ENCODE data around the gene SLX4IP.

SLX4IP gene

GRCh38 chr20:10497283-10497682 is 62.2 kb downstream of the SLX4IP start:
- DNase-seq (ENCODE audit: low spot score), result no peak

GRCh38 chr20:10497791-10498190 is 62.7 kb downstream of the SLX4IP start:
- DNase-seq (ENCODE audit: low spot score), result no peak

GRCh38 chr20:10498200-10498599 is 63.1 kb downstream of the SLX4IP start:
- DNase-seq (ENCODE audit: low spot score), result no peak

GRCh38 chr20:10501402-10501801 is 66.3 kb downstream of the SLX4IP start:
- DNase-seq (ENCODE audit: low spot score), result no peak

- DNase-seq (ENCODE audit: low spot score), result no peak
Measured at GRCh38 chr20:10502098-10502526, 67.0 kb downstream of the SLX4IP start.

DNA sequence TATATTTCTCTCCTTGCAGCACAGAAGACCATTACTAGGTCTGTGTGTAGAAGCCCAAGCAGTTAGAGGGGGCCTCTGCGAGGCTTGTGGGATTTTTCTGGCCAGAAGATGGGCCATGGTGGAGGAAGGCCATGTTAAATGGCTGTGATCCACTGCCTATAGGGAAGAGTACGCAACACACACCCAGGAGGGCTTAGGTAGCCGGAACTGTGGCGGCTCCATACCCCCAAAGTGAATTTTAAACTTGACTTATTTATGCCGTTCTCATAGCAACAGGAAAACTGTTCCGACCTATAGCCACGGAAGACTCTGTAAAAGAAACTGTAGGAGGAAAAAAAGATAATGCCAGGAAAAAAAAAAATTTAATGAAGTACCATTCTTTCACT is 69.5 kb downstream of the SLX4IP start:
- no peak for DNase-seq (ENCODE audit: low spot score)

DNA sequence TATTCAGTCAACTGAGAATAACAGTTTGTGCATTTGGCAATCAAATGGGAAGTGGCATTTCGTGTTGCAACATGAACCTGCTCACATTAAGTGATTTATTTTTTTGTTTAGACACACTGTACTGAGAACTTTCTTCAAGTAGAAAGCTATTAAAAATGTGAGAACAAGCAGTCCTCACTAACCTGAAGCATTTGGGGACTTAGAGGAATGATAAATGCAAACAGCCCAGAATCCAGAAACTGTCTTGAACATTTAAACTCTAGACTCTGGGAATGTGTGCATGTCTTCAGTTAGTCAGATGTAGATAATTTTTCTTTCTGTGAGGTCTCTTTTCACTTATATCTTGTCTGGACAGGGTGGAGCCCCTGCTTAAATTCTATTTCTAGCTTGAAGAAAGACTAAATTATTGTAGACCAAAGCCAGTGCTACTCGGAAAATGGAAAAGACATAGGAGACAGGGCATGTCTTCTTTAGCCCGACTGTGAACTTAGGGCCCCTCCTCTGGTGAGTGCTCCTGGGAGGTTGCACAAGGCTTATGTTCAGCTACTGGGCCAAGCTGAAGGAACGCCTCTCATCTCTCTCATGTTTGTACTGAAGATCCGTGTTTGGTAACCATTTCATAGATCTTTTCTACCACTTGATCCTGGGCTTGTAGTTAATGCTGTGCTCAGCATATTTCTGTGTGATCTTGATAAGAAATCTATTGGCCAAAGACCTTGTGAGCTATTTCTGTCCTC is 70.1 kb downstream of the SLX4IP start:
- no peak for DNase-seq (ENCODE audit: low spot score)

- DNase-seq (ENCODE audit: low spot score), result no peak
Measured at GRCh38 chr20:10505827-10506226, 70.7 kb downstream of the SLX4IP start.

- no peak for DNase-seq (ENCODE audit: low spot score)
Measured at GRCh38 chr20:10507052-10507451, 71.9 kb downstream of the SLX4IP start.

DNA sequence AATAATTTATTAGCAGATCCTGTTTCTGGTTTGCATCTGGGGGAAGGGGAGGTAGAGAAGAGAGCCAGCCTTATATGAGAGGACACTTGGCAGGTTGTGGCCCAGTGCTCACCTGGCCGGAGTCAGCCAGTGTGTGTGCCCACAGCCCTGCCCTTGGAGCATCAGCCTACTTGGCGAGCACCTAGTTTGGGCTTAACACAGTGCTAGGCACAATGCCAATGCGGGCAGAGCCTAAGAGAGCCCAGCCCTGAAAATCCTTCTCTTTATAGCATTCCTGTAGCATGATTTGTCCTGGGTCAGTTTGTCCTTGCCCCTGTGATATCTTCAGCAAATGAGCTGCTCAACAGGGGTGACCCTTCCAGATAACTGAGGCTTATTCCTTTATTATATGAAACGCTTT is 73.0 kb downstream of the SLX4IP start:
- DNase-seq (ENCODE audit: low spot score), result no peak

GRCh38 chr20:10508468-10509251 is 73.6 kb downstream of the SLX4IP start:
- no peak for DNase-seq (ENCODE audit: low spot score)

DNA sequence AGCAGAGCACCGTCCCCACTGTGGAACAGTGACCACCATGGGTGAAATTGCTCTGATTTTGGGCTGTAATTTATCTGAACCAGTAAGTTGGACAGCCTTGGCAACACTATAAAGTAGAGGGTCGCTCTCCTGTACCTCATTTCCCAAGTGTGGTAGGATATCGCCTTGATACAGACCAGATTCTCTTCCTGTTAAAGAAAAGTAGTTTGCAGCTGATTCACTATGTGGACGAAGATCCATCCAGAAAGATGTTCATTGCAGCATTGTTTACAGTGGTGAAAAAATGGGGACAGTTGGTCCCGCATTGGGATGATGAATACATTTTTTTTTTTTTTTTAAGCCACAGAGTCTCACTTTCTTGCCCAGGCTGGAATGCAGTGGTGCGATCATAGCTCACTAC is 74.3 kb downstream of the SLX4IP start:
- DNase-seq (ENCODE audit: low spot score), result no peak

DNA sequence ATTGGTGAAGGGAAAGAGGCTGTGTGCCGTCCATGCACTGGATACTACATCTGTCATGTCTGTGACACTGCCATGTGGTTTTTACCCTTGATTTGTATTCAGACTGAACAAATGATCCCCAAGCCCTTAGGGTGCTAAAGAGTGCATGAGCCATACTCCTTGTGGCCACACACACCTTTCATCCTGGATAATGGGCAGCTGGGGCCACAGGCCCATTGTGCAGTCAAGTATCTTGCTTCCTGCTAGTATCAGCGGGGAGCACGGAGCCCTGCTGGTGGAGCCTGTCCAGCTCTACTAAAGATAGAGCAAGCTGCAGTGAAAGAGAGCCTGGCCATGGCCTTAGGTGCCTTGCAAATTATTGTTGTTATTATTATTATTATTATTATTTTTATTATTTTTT is 75.1 kb downstream of the SLX4IP start:
- no peak for DNase-seq (ENCODE audit: low spot score)

DNA sequence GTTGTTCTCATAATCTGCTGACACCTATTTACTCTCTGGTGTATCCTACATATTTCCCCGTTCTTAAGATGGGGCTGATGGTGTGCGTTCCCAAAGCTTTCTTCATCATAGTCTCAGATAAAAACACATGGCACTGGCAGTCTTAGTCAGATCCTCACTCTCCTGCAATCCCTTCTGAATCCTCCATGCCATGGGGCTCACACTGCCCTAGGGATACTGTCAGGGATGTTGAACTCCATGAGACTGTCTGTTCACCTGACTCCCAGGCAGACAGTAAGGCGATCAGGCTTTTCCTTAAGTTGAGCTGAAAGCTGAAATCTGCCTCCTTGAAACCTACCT is 76.0 kb downstream of the SLX4IP start:
- no peak for DNase-seq (ENCODE audit: low spot score)

- peak; percentile 64 for DNase-seq (ENCODE audit: low spot score)
Measured at GRCh38 chr20:10511509-10512251, 76.6 kb downstream of the SLX4IP start.

DNA sequence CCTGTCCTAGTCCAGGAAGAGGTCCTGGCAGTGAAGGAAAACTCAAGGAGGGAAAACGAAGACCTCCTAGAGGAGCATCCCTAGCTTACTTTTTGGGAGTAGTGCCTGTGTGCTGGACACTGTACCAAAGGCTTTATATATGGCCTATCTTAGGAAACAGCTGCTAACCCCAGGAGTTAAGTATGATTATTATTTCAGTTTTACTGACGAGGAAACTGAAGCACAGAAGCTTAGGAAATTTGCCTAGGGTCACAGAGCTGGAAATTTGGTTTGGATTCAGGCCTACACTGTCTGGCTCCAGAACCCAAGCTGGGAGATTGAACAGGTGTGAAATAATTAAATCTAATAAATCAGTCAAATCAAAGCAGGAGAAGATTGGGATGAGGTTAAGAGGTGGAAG is 78.0 kb downstream of the SLX4IP start:
- DNase-seq (ENCODE audit: low spot score), result no peak

DNA sequence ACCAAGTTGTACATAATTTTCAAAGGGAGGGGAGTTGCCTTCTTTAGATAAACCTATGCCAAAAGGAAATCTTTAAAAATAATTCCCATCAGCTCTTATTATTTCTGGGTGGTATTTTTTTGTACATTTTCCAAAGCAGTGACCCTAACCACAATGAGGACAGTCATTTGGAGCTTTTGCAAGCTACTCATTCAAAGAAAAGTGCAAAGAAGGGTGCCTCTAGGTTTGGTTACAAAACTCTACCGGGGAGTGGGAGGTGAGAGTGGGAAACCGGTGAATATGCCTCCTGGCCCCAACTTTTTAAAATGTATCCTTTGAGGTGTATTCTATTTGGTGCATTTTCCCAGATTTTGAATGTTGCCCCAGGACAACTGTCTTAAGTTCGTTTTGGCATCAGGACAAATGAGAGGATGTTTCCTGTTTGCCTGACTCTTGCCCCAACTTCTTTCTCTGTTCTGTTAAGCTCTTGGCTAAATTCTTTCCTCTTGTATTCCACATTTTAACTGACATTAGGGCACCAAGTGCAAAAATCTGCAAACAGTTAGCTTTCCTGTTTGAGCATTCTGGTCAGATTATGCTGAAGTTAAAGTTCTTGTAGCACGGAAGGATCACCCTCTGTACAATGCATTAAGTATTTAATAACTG is 78.9 kb downstream of the SLX4IP start:
- DNase-seq (ENCODE audit: low spot score), result no peak

DNA sequence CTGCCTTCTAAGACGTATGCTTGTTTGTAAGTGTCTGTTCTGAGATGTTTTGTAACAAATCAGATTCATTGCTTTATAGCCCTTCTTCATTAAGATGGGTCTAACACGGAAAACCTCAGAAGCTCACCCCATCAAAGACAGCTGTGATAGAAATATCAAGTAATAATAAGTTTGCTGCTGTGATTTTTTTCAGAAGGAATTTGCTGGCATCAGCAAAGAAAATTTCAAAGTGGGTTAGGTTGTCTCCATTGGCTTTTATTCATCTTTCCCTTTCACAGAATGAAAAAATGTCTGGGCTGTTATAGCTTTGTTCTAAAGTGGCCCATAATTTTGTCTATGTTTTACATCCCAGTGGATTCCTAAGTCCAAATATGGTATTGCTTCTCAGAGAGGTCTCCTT is 81.4 kb downstream of the SLX4IP start:
- DNase-seq (ENCODE audit: low spot score), result no peak

GRCh38 chr20:10519361-10520046 is 84.4 kb downstream of the SLX4IP start:
- DNase-seq (ENCODE audit: low spot score), result no peak

DNA sequence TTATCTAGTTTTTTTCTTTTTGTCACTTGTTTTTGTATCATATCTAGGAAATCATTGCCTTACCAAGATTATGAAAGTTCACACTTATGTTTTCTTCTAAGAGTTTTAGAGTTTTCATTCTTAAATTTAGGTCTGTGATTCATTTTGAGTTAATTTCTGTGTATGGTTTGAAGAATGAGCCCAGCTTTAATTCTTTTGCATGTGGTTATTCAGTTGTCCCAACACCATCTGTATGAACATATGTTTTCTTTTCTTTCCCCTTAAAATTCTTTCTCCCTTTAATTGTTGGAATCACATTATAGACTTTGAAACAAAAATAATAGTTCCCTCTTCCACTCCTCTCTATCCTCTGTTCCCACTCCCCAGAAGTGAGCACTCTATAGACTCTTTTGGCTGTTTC is 85.4 kb downstream of the SLX4IP start:
- DNase-seq (ENCODE audit: low spot score), result no peak

DNA sequence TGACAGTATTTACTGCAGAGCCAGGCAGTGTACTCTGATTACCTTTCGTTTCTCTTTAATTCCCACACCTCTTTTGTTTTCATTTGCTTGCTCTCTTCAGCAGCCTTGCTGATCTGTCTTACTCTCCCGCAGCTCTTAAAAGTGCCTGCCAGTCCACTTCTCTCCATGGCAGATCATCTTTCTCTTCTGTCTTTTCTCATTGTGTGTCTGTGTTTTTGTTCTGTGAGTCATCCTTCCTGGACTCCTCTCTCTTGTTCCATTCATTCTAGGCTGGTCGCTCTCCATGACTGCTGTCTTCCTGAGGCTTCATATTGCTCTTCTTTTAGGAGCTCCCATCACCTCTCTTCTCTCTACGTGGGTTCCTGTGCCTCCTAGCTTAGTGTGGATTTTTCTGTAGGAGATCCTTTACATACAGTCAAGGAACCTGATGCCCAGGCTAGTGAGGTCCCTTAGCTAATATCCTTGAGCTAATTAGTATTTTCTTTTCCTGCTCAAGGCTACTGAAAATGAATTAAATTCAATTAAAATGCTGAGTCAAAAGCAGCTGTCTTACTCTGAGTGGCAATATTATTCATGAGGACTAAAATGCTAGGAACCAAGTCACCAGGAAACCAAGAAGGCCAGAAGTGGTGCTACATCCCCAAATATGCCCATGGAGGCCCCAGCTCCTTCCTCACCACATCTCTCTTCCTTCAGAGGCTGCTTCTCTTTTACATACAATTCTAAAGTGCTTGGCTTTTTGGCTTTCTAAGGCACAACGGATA is 86.1 kb downstream of the SLX4IP start:
- no peak for DNase-seq (ENCODE audit: low spot score)
